ENCODE results near the gene RBP3. TPM values are rescaled to one million over a fixed set of nuclear protein-coding genes. Genes with fewer than 3 reads are reported as not detected.

Gene RBP3
- total and polyA plus RNA-seq, 7 donors: not detected

- Histone ChIP-seq H3K4me1 (peaks cover 0 to 13% (median 12%) of the 10 kb centered on the region in 4 donors), H3K36me3 (no peaks in the 10 kb centered on the region), H3K27ac (no peak overlapping the region), H3K4me3 (no peak overlapping the region), H3K9me3 (no peaks in the 10 kb centered on the region), H3K27me3 (no peaks in the 10 kb centered on the region)
- no peak for TF ChIP-seq EP300 (IDR thresholded peaks at IDR 0.05)
- no peak for TF ChIP-seq POLR2AphosphoS5 (IDR thresholded peaks at IDR 0.05)
- no peak for TF ChIP-seq POLR2A (IDR thresholded peaks at IDR 0.05)
- no peak for TF ChIP-seq CTCF (IDR thresholded peaks at IDR 0.05)
- intact Hi-C loops (cut with DNase I): no loop called here
- no peak for DNase-seq
- WGBS, 2 donors: 82 to 89% methylated on average over 7 of the region's 7 CpGs
Observed at GRCh38 chr10:47371629-47372485, 23.7 kb downstream of the RBP3 start.

- H3K4me1 ChIP-seq: peaks cover 0 to 13% (median 12%) of the 10 kb centered on the region in 4 donors
- WGBS, 2 donors: 82 to 85% methylated on average over 6 of the region's 6 CpGs
- H3K27ac ChIP-seq: no peak overlapping the region
- intact Hi-C loops (cut with DNase I): no loop called here
- H3K9me3 ChIP-seq: no peaks in the 10 kb centered on the region
- no peaks in the 10 kb centered on the region for H3K36me3 ChIP-seq
- no peak overlapping the region for H3K4me3 ChIP-seq
- DNase-seq: no peak
- TF ChIP-seq EP300 (IDR thresholded peaks at IDR 0.05) (no peak), POLR2A (IDR thresholded peaks at IDR 0.05) (no peak), POLR2AphosphoS5 (IDR thresholded peaks at IDR 0.05) (no peak), CTCF (IDR thresholded peaks at IDR 0.05) (no peak)
- H3K27me3 ChIP-seq: no peaks in the 10 kb centered on the region
Observed at GRCh38 chr10:47372726-47373125, 24.6 kb downstream of the RBP3 start.

- Histone ChIP-seq H3K36me3 (no peaks in the 10 kb centered on the region), H3K27ac (peak overlapping the region in 1 of 4 donors; percentile 22), H3K9me3 (no peaks in the 10 kb centered on the region), H3K4me1 (peaks cover 0 to 13% (median 12%) of the 10 kb centered on the region in 4 donors), H3K4me3 (no peak overlapping the region), H3K27me3 (peaks cover 0 to 6% (median 0%) of the 10 kb centered on the region in 3 donors)
- WGBS, 2 donors: 80 to 91% methylated on average over 12 of the region's 12 CpGs
- TF ChIP-seq POLR2A (IDR thresholded peaks at IDR 0.05) (no peak), CTCF (IDR thresholded peaks at IDR 0.05) (peak in 1 of 4 experiments; percentile 12)
- DNase-seq: no peak
- intact Hi-C loops (cut with DNase I): no loop called here
Observed at GRCh38 chr10:47374611-47375536, 26.7 kb downstream of the RBP3 start.

GRCh38 chr10:47376522-47377220 is 28.5 kb downstream of the RBP3 start:
- no peaks in the 10 kb centered on the region for H3K36me3 ChIP-seq
- peaks cover 0 to 9% (median 0%) of the 10 kb centered on the region in 3 donors for H3K27me3 ChIP-seq
- H3K9me3 ChIP-seq: no peaks in the 10 kb centered on the region
- 70 to 73% methylated on average over 10 of the region's 10 CpGs for WGBS, 2 donors
- no peak for DNase-seq
- no peak overlapping the region for H3K4me3 ChIP-seq
- intact Hi-C loops (cut with DNase I): no loop called here
- H3K4me1 ChIP-seq: peaks cover 0 to 13% (median 12%) of the 10 kb centered on the region in 4 donors
- TF ChIP-seq CTCF (IDR thresholded peaks at IDR 0.05): no peak
- no peak for TF ChIP-seq POLR2A (IDR thresholded peaks at IDR 0.05)
- TF ChIP-seq EP300 (IDR thresholded peaks at IDR 0.05): no peak
- TF ChIP-seq POLR2AphosphoS5 (IDR thresholded peaks at IDR 0.05): no peak
- H3K27ac ChIP-seq: no peak overlapping the region

All from sigmoid colon (tissue), 7 donors.